HepG2 (cell line): ENCODE results near the gene C16orf90.

Experiments used
- CBX5 ChIP-seq: sonication (generic); formaldehyde crosslinking; IDR thresholded peaks from 2 replicates; pipeline ENCODE4 v1.4.0; 2020; ENCODE audit warnings: missing genetic modification reagents, borderline replicate concordance
- CTCF ChIP-seq: sonication (generic); formaldehyde crosslinking; IDR thresholded peaks from 2 replicates; pipeline ENCODE4 v1.5.0; 2020; ENCODE audit warnings: mild to moderate bottlenecking, missing genetic modification reagents, moderate library complexity
- HNRNPL ChIP-seq: fragments of 200-400 bp; formaldehyde crosslinking; IDR thresholded peaks from 2 replicates; pipeline ENCODE4 v1.6.1; 2017; ENCODE audit warnings: mild to moderate bottlenecking, low read depth, low read length
- NFKBIZ ChIP-seq: IDR thresholded peaks from 2 replicates; pipeline ENCODE4 v1.6.1; 2018; ENCODE audit warnings: missing genetic modification reagents, missing compliant biosample characterization
- SOX13 ChIP-seq, 3 experiments: fragments of 450-650 bp in 1 of 3; sonication (generic) in 1 of 3; formaldehyde crosslinking in 1 of 3; IDR thresholded peaks in 2 of 3; conservative IDR thresholded peaks in 1 of 3; 2 replicates each; pipeline versions ENCODE4 v1.5.0 to v1.6.1; 2016 to 2020; ENCODE audit warnings: antibody characterized with exemption in 1 of 3, mild to moderate bottlenecking in 1 of 3, missing compliant biosample characterization in 1 of 3, missing genetic modification reagents in 1 of 3, moderate library complexity in 1 of 3
- TRIM22 ChIP-seq: fragments of 450-650 bp; IDR thresholded peaks from 2 replicates; pipeline ENCODE4 v1.6.1; 2017
- ZNF513 ChIP-seq: sonication (generic); formaldehyde crosslinking; conservative IDR thresholded peaks from 2 replicates; pipeline ENCODE4 v1.5.0; 2020; ENCODE audit warnings: missing genetic modification reagents

GRCh38 chr16:3495176-3495575 lies at the start of gene C16orf90:
- TF ChIP-seq CBX5 (CRISPR knock-in tag) (no peak), CTCF (CRISPR knock-in tag) (no peak), HNRNPL (no peak), ZNF513 (no peak), TRIM22 (no peak), NFKBIZ (CRISPR knock-in tag) (no peak), SOX13 (IDR thresholded peaks at IDR 0.05) (no peak), SOX13 (CRISPR knock-in tag; conservative IDR thresholded peaks at IDR 0.05 in 1 of 2, IDR thresholded peaks at IDR 0.05 in 1 of 2) (no peak)
